GM10248 (cell line): Measurements from ENCODE around the gene GABRB1.

Experiments used
- CTCF ChIA-PET: fragments of 300-600 bp; sonication (Branson Sonifier 250); formaldehyde crosslinking; extraction: SDS; loops from one replicate; lab custom pipeline; 2021; ENCODE audit warnings: antibody characterized with exemption; lab: Yijun Ruan, JAX
- POLR2A ChIA-PET: fragments of 350-650 bp; sonication (Branson Sonifier 250); formaldehyde crosslinking; extraction: SDS; loops from one replicate; lab custom pipeline; 2020; ENCODE audit warnings: antibody characterized with exemption; lab: Yijun Ruan, JAX
- DNase-seq: peaks from one replicate; pipeline ENCODE4 v3.0.0; 2012; ENCODE audit errors: extremely low spot score
- TF ChIP-seq, protein P1 (sequence below): IDR thresholded peaks from 2 replicates; pipeline ENCODE4 v1.5.1; 2012; ENCODE audit warnings: mild to moderate bottlenecking, low read depth; ENCODE audit errors: extremely low read depth, missing control alignments, control extremely low read depth

The GABRB1 gene

DNA sequence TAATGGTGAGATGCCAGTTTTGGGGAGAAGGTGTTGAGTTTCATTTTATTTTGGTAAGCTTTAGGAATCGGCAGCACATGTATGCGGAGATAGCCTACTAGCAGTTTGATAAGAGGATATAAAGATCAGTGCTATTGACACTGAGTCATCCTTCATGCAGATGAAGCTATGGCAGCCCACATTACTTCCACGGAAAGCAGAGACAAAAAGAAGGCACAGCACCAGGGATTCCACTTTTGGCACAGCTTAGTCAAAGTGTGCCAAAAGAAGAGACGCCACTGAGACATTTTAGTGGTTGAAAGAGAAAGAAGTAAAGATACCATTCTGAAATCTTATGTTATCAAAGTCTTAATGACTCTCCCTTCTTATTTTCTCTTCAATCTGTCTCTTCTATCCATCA is 103.8 kb downstream of the GABRB1 start:
- no peak for DNase-seq
- ChIA-PET POLR2A (no interaction called here), CTCF (interaction anchor here (1.6 to 2.8 kb wide), 2 partner anchors 11 to 13 kb away, joined by 5 to 18 read pairs; no protein-coding TSS in a partner anchor)
- TF ChIP-seq, protein P1, sequence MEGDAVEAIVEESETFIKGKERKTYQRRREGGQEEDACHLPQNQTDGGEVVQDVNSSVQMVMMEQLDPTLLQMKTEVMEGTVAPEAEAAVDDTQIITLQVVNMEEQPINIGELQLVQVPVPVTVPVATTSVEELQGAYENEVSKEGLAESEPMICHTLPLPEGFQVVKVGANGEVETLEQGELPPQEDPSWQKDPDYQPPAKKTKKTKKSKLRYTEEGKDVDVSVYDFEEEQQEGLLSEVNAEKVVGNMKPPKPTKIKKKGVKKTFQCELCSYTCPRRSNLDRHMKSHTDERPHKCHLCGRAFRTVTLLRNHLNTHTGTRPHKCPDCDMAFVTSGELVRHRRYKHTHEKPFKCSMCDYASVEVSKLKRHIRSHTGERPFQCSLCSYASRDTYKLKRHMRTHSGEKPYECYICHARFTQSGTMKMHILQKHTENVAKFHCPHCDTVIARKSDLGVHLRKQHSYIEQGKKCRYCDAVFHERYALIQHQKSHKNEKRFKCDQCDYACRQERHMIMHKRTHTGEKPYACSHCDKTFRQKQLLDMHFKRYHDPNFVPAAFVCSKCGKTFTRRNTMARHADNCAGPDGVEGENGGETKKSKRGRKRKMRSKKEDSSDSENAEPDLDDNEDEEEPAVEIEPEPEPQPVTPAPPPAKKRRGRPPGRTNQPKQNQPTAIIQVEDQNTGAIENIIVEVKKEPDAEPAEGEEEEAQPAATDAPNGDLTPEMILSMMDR: no peak

DNA sequence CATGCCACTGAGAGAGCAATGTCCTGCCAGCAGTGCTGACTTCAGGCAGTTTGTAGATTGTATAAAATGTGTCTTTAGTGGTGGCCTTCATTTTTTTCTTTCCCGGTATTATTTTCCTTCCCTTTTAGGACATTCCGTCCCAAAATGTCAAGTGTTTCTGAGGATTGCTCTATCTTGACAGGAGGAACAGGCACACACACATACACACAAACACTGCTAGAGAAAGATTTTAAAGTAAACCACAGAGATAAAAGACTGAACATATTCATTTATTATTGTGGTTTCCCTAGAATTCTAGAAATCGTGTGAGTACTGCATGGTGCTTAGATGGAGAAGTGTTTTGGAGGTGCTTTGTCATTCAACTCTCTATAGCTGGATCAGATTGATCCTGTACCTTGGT is 111.9 kb downstream of the GABRB1 start:
- POLR2A ChIA-PET: no interaction called here
- CTCF ChIA-PET: interaction anchor here (2.1 kb wide), 1 partner anchor 21 kb away, joined by 6 read pairs; no protein-coding TSS in a partner anchor
- TF ChIP-seq, protein P1: no peak
- no peak for DNase-seq

DNA sequence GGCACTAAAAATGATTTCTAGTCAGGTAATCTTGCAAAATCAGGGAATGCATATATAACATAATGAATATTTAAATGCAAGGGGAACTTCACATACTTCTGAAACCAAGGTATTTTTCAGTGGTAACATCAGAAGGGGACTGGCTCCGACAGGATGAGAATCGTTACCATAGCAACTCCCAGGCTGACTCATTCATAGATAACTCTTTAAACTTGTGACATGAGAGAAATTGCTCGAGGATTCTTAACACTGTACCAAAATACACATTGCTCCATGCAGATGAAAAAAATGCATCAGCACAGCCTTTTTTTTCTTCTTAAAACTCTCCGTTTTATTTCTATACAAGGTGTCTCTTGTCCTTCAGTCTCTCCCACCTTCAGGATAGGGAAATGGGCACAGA is 114.3 kb downstream of the GABRB1 start:
- CTCF ChIA-PET: interaction anchor here (1.0 kb wide), 1 partner anchor 12 kb away, joined by 3 read pairs; no protein-coding TSS in a partner anchor
- DNase-seq: peak; percentile 39
- TF ChIP-seq, protein P1: no peak
- POLR2A ChIA-PET: no interaction called here

DNA sequence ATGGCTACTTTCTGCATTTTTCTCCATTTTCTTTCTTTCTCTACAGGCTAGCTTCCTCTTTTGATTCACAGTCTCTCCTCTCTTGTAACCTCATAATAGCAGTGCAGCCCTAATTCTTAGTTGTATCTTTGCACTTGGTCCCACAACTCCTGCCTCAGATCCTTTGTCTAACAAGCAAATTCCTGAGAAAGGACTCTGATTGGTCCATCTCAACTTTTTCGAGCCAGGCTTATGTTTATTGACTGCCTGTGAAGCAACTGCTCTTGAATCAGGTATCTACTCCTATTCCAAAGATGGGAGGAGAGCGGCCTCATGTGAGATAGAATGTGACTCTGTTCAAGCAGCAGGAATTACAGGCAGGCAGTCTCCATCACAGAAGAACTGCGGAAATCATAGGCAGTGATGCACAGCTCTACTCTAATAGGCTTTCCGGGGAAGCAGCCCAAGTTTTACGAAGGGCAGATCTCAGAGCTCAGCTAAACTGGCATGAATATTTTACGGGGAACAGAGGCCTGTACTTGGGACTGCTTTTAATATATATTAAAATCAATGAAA is 123.5 kb downstream of the GABRB1 start:
- CTCF ChIA-PET: interaction anchor here (0.9 to 1.1 kb wide), 2 partner anchors 17 to 32 kb away, joined by 4 read pairs; no protein-coding TSS in a partner anchor
- TF ChIP-seq, protein P1: no peak
- DNase-seq: no peak
- POLR2A ChIA-PET: no interaction called here

DNA sequence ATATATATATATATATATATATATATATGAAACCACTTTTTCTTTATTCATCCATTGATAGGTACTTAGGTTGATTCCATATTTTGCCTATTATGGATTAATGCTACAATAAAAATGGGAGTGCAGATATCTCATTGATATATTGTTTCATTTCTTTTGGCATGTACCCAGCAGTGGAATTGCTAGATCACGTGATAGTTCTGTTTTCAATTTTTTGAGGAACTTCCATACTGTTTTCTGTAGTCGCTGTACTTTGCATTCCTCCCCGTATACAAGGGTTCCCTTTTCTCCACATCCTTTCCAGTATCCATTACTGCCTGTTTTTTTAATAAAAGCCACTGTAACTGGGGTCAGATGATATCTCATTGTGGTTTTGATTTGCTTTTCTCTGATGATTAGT is 124.6 kb downstream of the GABRB1 start:
- no peak for DNase-seq
- POLR2A ChIA-PET: no interaction called here
- TF ChIP-seq, protein P1: no peak
- CTCF ChIA-PET: interaction anchor here (0.9 kb wide), 1 partner anchor 16 kb away, joined by 4 read pairs; no protein-coding TSS in a partner anchor

DNA sequence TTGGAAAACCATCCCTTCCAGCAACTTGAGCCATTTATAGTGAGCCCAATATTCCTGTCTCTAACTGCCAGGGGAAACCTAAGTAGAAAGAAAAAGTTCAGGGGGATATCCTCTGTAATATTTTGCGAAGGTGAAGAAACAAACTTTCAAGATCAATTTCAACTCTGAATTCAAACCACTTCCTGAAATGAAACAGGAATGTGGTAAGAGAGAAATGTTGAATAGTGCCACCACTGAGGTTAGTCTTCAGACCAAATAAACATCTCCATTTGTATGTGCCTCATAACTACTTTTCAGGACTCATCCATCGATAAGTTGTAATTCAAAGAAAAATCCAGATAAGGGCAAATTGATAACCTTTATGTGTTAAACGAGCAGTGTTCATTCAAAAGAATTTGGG is 128.7 kb downstream of the GABRB1 start:
- TF ChIP-seq, protein P1: no peak
- ChIA-PET POLR2A (no interaction called here), CTCF (no interaction called here)
- DNase-seq: no peak
